OCI-LY7 (cell line): ENCODE measurements around the gene MMRN1.

ENCODE experiments used
- CTCF ChIP-seq: fragments of 200-600 bp; sonication (generic); conservative IDR thresholded peaks from 2 replicates; pipeline ENCODE4 v1.5.1; 2014; ENCODE audit warnings: mild to moderate bottlenecking, antibody characterized with exemption, low read length, moderate library complexity, mixed read lengths
- EZH2phosphoT487 ChIP-seq: fragments of 200-600 bp; sonication (generic); IDR thresholded peaks from 2 replicates; pipeline ENCODE4 v1.6.1; 2018; ENCODE audit warnings: low read depth, borderline replicate concordance, mild to moderate bottlenecking, mixed run types, antibody characterized with exemption, low read length, moderate library complexity, mixed read lengths

- TF ChIP-seq CTCF (no peak), EZH2phosphoT487 (no peak)
These were observed 107.9 kb downstream of the MMRN1 start for GRCh38 chr4:90002441-90003062.
